Cardiac fibroblast (primary cell): ENCODE data around the gene ANAPC13.

Experiments used
- DNase-seq, 2 donors: peaks; one replicate each; pipeline versions ENCODE4 v3.0.0 to v3.0.0-alpha.2; 2010; ENCODE audit warnings: low read depth in 2 of 2
- H3K4me3 ChIP-seq, 2 donors: replicated peaks in 1 of 2; 1 replicate in 1 of 2; 2 replicates in 1 of 2; pipeline ENCODE4 v1.5.1; 2011; ENCODE audit warnings: low read depth in 2 of 2, low read length in 2 of 2, mild to moderate bottlenecking in 2 of 2, moderate library complexity in 1 of 2
- TF ChIP-seq, protein P1 (sequence below): IDR thresholded peaks from one replicate; pipeline ENCODE4 v1.5.1; 2011; ENCODE audit warnings: low read depth, mild to moderate bottlenecking, low read length, inconsistent platforms

ANAPC13 gene, protein sequence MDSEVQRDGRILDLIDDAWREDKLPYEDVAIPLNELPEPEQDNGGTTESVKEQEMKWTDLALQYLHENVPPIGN

DNA sequence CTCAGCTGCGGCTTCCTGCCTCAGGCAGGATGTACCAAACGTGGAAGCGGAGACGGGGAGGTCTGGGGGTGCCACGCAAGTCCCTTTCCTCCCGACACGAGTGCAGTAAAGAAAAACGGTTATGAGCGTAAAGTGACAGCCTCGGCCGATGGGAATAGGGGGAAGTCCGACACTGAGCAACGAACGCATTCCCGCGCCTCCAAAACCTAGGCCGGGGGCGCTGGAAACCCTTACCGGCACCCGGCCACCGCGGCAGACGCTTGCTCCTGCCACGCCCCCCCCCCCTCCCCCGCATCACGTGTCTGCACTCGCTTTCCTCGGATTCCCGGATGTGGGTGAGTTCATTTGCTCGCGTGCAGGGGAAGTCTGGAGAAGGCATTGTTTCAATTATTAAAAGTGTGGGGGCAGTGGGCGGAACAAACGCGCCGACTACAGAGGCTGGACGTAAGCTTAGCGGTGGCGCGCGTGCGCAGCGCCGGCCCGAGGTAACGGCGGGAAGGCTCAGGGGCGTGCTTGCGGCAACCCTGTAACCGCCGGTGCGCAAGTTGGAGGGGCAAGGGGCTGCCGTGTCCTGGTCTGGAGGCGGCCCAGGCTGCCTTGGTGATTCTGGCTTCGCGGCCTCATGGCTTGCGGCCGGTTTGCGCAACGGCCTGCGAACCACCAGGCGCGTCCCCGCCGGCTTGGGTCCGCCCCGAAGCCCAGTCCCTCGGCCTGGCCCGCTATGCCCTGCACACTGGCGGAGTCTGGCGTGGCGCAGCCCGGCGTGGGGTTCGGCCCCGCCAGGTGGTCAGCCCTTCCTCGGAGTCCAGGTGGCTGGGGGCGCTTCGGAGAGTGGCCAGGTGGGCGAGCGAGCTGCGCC is at the start of gene ANAPC13, which contains the start of gene CEP63:
Gene ANAPC13 (minus strand): TSS at position 268 of the 859 bp plus-strand sequence. CDS start 3,081 bp downstream, outside the sequence.
Gene CEP63 (plus strand): TSS at position 340 of the 859 bp plus-strand sequence. CDS start 9,264 bp downstream, outside the sequence.
- TF ChIP-seq, protein P1, sequence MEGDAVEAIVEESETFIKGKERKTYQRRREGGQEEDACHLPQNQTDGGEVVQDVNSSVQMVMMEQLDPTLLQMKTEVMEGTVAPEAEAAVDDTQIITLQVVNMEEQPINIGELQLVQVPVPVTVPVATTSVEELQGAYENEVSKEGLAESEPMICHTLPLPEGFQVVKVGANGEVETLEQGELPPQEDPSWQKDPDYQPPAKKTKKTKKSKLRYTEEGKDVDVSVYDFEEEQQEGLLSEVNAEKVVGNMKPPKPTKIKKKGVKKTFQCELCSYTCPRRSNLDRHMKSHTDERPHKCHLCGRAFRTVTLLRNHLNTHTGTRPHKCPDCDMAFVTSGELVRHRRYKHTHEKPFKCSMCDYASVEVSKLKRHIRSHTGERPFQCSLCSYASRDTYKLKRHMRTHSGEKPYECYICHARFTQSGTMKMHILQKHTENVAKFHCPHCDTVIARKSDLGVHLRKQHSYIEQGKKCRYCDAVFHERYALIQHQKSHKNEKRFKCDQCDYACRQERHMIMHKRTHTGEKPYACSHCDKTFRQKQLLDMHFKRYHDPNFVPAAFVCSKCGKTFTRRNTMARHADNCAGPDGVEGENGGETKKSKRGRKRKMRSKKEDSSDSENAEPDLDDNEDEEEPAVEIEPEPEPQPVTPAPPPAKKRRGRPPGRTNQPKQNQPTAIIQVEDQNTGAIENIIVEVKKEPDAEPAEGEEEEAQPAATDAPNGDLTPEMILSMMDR, result no peak

DNA sequence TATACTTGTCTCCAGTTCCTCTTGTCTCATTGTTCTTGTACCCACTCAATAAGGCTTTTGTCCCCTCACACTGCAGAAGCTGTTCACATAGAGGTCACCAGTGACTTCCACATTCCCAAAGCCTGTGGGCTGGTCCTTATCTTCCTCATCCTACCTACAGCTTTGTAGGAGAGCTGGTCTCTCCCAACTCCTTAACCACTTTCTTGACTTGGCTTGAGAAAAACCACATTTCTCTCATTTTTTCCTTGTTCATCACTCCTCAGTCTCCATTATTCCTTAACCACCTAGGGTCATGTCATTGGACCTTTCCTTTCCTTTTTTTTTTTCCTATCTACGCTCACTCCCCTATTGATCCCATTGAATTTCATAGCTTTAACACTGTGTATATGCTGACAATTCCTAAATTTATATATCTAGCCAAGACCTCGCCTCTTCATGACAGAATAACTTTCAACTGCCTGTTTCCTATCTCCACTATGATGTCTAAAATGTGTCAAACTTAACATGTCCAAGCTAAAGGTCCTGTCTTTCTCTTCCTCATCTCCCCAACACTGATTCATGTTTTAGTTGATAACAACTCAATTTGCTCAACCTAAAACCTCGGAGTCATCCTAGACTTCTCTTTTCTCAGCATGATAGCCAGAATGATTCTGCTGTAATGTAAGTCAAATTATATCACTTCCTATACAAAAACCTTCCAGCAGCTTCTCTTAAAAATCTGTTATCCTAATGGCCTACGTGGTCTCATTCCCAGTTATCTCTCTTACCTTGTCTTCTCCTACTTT is 49.6 kb upstream of the ANAPC13 start:
- no peak overlapping the region for H3K4me3 ChIP-seq
- TF ChIP-seq, protein P1, result no peak
- DNase-seq, result no peak

More for the DNA sequence above, at the start of gene ANAPC13, which contains the start of gene CEP63:
- H3K4me3 ChIP-seq, result peak within 1 kb of the TSS; percentile 72 to 77
- peak; percentile 99 to 100 for DNase-seq

DNA sequence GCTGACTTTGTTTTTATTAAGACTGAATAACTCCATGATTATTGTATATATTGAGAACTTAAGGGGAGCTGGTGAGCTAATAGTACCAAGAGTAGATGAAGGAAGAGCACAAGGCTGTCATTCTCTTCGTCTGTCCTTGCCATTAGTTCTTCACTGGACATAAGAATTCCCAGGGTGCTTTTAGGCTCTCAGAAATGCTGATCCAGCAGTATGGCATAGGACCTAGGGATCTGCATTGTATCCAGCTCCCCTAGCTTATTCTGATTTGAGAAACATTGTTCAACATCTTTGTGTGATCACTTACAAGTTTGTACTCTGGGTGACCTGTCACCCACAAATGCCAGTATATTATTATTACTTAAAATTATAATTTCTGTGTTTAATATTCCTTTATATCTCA is 47.7 kb upstream of the ANAPC13 start:
- TF ChIP-seq, protein P1, result no peak
- no peak overlapping the region for H3K4me3 ChIP-seq
- no peak for DNase-seq

DNA sequence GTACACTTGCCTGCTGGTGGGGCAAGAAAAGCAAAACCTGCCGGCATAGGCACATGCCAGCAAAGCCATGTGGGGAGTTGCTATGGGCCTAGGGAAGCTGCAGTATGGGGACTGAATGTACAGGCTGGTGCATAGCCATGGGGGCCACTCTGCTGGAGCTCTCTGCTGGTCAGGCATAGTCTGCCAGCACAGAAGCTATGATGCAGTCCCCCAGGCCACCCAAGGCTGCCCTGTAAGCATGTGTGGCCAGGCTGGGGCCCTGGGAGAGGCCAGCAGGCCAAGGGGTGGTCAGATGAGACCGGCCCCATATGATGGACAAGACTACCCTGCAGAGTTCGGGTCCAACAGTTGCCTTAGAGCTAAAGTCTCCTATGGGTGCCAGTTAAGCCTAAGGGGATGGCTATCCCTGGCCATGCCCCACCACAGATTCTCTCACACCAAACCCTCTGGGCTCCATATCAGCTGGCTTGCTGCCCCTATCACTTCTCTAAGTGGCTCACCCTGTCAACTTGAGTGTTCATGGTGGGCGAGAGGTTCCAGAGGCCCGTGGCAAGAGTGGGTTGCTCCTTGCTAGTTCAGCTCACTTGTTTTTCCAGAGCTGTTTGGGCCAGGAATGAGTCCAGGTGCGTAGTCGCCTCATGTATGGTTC is 41.9 kb upstream of the ANAPC13 start:
- H3K4me3 ChIP-seq, result no peak overlapping the region
- no peak for DNase-seq
- TF ChIP-seq, protein P1, result no peak

DNA sequence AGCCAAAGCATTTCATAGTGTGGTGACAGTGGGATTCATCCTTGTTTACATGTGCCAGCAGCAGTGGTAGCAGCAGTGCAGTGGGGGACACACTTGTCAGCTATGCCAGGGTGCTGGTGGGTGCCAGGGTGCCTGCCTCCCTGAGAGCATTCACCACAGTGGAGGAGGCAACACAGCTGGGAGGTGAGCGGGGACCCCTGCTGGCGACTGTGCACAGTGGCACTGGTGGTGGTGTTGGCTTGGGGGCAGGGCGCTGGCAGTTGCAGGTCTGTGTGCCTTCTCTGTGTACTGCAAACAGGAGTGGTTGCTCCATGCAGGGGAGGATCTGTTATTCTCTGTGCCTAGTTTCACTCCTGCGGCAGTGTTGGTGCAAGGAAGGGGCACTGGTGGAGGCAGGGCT is 41.3 kb upstream of the ANAPC13 start:
- no peak overlapping the region for H3K4me3 ChIP-seq
- peak in 1 of 2 donors; percentile 10 for DNase-seq
- TF ChIP-seq, protein P1, result peak; percentile 48

DNA sequence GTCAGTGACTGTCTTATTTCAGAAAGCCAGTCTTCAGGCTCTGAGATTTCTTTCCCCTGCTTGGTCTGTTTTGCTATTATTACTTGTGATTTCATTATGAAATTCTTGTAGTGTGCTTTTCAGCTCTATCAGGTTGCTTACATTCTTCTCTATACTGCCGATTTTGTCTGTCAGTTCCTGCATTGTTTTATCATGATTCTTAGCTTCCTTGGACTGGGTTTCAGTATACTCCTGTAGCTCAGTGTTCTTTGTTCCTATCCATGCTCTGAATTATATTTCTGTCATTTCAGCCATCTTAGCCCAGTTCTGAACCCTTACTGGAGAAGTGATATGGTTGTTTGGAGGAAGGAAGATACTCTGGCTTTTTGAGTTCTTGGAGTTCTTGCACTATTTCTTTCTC is 40.5 kb upstream of the ANAPC13 start:
- TF ChIP-seq, protein P1, result no peak
- DNase-seq, result peak in 1 of 2 donors; percentile 9
- H3K4me3 ChIP-seq, result no peak overlapping the region
